Lower lobe of right lung (tissue), 2 donors: ENCODE data around the gene SLC38A9. TPM values are rescaled to one million over a fixed set of nuclear protein-coding genes. Genes with fewer than 3 reads are reported as not detected.

ENCODE experiments used
- ATAC-seq, 2 donors: fragments of 200-7000 bp; cut with Tn5 transposase; one replicate each; pipeline ENCODE4 v1.9.1; 2020 to 2022; ENCODE audit warnings: mild to moderate bottlenecking in 2 of 2, moderate library complexity in 2 of 2
- DNase-seq: peaks from one replicate; pipeline ENCODE4 v3.0.0-alpha.2; 2020
- H3K27ac ChIP-seq: fragments of 200-600 bp; one replicate; pipeline ENCODE4 v1.8.0; 2022
- H3K27me3 ChIP-seq: fragments of 200-600 bp; one replicate; pipeline ENCODE4 v1.8.0; 2022; ENCODE audit warnings: low read depth
- H3K36me3 ChIP-seq: fragments of 200-600 bp; one replicate; pipeline ENCODE4 v1.8.0; 2022; ENCODE audit warnings: mild to moderate bottlenecking
- H3K4me1 ChIP-seq: fragments of 200-600 bp; one replicate; pipeline ENCODE4 v1.8.0; 2022
- H3K4me3 ChIP-seq: fragments of 200-600 bp; one replicate; pipeline ENCODE4 v1.8.0; 2022; ENCODE audit warnings: mild to moderate bottlenecking
- H3K9me3 ChIP-seq: fragments of 200-600 bp; one replicate; pipeline ENCODE4 v1.8.0; 2022
- CTCF ChIP-seq: fragments of 200-600 bp; IDR thresholded peaks from one replicate; pipeline ENCODE4 v1.8.0; 2022; ENCODE audit warnings: antibody characterized with exemption, mild to moderate bottlenecking
- intact Hi-C: fragments of 100-400 bp; cut with DNase I; formaldehyde crosslinking; loops from one replicate; pipeline ENCODE4 v1.11.0; 2022
- total RNA-seq: library from RNA; stranded (reverse); fragmentation: NEBNext Ultra II Directional; extraction: Animal tissue kit (Norgen Biotek cat#: 25700); gene quantifications from one replicate; pipeline ENCODE4 v1.2.1, GENCODE V29; 2021
- donor health status: DM: no; HTN: yes; CAD: no; lungs with severe emphysema.

The SLC38A9 gene
- total RNA-seq, 1 donor from 2014 or later = 23.8 TPM

GRCh38 chr5:55671975-55672374 is 40.1 kb downstream of the SLC38A9 start:
- peaks cover 20% of the 10 kb centered on the region for H3K36me3 ChIP-seq
- DNase-seq (no peak), ATAC-seq (no peak)
- no peak overlapping the region for H3K27ac ChIP-seq
- peaks cover 4% of the 10 kb centered on the region for H3K4me1 ChIP-seq
- intact Hi-C loops = no loop called here
- H3K9me3 ChIP-seq = no peaks in the 10 kb centered on the region
- no peak for TF ChIP-seq CTCF
- H3K27me3 ChIP-seq = no peaks in the 10 kb centered on the region
- H3K4me3 ChIP-seq = no peak overlapping the region

- DNase-seq (no peak), ATAC-seq (no peak)
- H3K27ac ChIP-seq = no peak overlapping the region
- intact Hi-C loops = no loop called here
- no peak overlapping the region for H3K4me3 ChIP-seq
- TF ChIP-seq CTCF = no peak
- H3K27me3 ChIP-seq = no peaks in the 10 kb centered on the region
- H3K36me3 ChIP-seq = peaks cover 27% of the 10 kb centered on the region
- H3K9me3 ChIP-seq = no peaks in the 10 kb centered on the region
- H3K4me1 ChIP-seq = no peaks in the 10 kb centered on the region
Observed at GRCh38 chr5:55668356-55668755, 43.8 kb downstream of the SLC38A9 start.

- Histone ChIP-seq H3K27me3 (no peaks in the 10 kb centered on the region), H3K9me3 (no peaks in the 10 kb centered on the region), H3K4me1 (no peaks in the 10 kb centered on the region), H3K36me3 (peaks cover 31% of the 10 kb centered on the region), H3K4me3 (no peak overlapping the region), H3K27ac (no peak overlapping the region)
- DNase-seq (no peak), ATAC-seq (no peak)
- no peak for TF ChIP-seq CTCF
- intact Hi-C loops = no loop called here
Observed at GRCh38 chr5:55667938-55668337, 44.2 kb downstream of the SLC38A9 start.

GRCh38 chr5:55665065-55665464 is 47.1 kb downstream of the SLC38A9 start:
- ATAC-seq (no peak), DNase-seq (no peak)
- Histone ChIP-seq H3K27ac (no peak overlapping the region), H3K4me1 (no peaks in the 10 kb centered on the region), H3K4me3 (no peak overlapping the region), H3K9me3 (no peaks in the 10 kb centered on the region), H3K36me3 (peaks cover 36% of the 10 kb centered on the region), H3K27me3 (no peaks in the 10 kb centered on the region)
- no peak for TF ChIP-seq CTCF
- intact Hi-C loops = no loop called here

- DNase-seq (no peak), ATAC-seq (no peak)
- peaks cover 20% of the 10 kb centered on the region for H3K36me3 ChIP-seq
- no peak overlapping the region for H3K27ac ChIP-seq
- H3K4me3 ChIP-seq = no peak overlapping the region
- intact Hi-C loops = no loop called here
- TF ChIP-seq CTCF = no peak
- H3K4me1 ChIP-seq = no peaks in the 10 kb centered on the region
- H3K9me3 ChIP-seq = no peaks in the 10 kb centered on the region
- no peaks in the 10 kb centered on the region for H3K27me3 ChIP-seq
Observed at GRCh38 chr5:55657443-55657842, 54.7 kb downstream of the SLC38A9 start.

- peaks cover 19% of the 10 kb centered on the region for H3K36me3 ChIP-seq
- H3K27ac ChIP-seq = peak overlapping the region; percentile 1
- ATAC-seq = no peak
- H3K9me3 ChIP-seq = no peaks in the 10 kb centered on the region
- no peaks in the 10 kb centered on the region for H3K4me1 ChIP-seq
- TF ChIP-seq CTCF = no peak
- no peak for DNase-seq
- intact Hi-C loops = no loop called here
- H3K27me3 ChIP-seq = no peaks in the 10 kb centered on the region
- H3K4me3 ChIP-seq = no peak overlapping the region
Observed at GRCh38 chr5:55650386-55650785, 61.7 kb downstream of the SLC38A9 start.
